ES-I3 (cell line): ENCODE measurements around the gene DYRK1B.
"Not testable (repeated sequence)": the region's sequence is repeated elsewhere in the genome, so short reads cannot be mapped to it uniquely, and the experiment has no call there.

Experiments
- H3K36me3 ChIP-seq: 2 replicates; pipeline ENCODE4 v1.6.1; 2013; ENCODE audit warnings: mild to moderate bottlenecking, low read length, control low read depth, moderate library complexity; ENCODE audit not compliant: insufficient read depth
- H3K4me1 ChIP-seq: 2 replicates; pipeline ENCODE4 v1.6.1; 2013; ENCODE audit warnings: mild to moderate bottlenecking, control low read depth, low read length; ENCODE audit not compliant: insufficient read depth
- H3K9ac ChIP-seq: 2 replicates; pipeline ENCODE4 v1.6.1; 2013; ENCODE audit warnings: low read depth, mild to moderate bottlenecking, low read length, moderate library complexity
- H3K9me3 ChIP-seq: 2 replicates; pipeline ENCODE4 v1.6.1; 2013; ENCODE audit warnings: mild to moderate bottlenecking, low read length, moderate library complexity; ENCODE audit not compliant: control insufficient read depth, insufficient read depth

DYRK1B gene

GRCh38 chr19:39817888-39818561 is 15.9 kb downstream of the DYRK1B start:
- no peaks in the 10 kb centered on the region for H3K36me3 ChIP-seq
- H3K4me1 ChIP-seq: no peaks in the 10 kb centered on the region
- no peak overlapping the region for H3K9ac ChIP-seq
- no peaks in the 10 kb centered on the region for H3K9me3 ChIP-seq

GRCh38 chr19:39816287-39817048 is 17.5 kb downstream of the DYRK1B start:
- no peaks in the 10 kb centered on the region for H3K9me3 ChIP-seq
- H3K36me3 ChIP-seq: no peaks in the 10 kb centered on the region
- H3K4me1 ChIP-seq: no peaks in the 10 kb centered on the region
- no peak overlapping the region for H3K9ac ChIP-seq

- no peaks in the 10 kb centered on the region for H3K4me1 ChIP-seq
- no peaks in the 10 kb centered on the region for H3K9me3 ChIP-seq
- H3K36me3 ChIP-seq: no peaks in the 10 kb centered on the region
- no peak overlapping the region for H3K9ac ChIP-seq
Observed at GRCh38 chr19:39814595-39814994, 19.4 kb downstream of the DYRK1B start.

- not testable (repeated sequence) for H3K9ac ChIP-seq, H3K36me3 ChIP-seq, H3K9me3 ChIP-seq, H3K4me1 ChIP-seq
Observed at GRCh38 chr19:39814111-39814510, 19.9 kb downstream of the DYRK1B start.

- Histone ChIP-seq H3K36me3 (no peaks in the 10 kb centered on the region), H3K9me3 (no peaks in the 10 kb centered on the region), H3K4me1 (no peaks in the 10 kb centered on the region), H3K9ac (no peak overlapping the region)
Observed at GRCh38 chr19:39813264-39813993, 20.5 kb downstream of the DYRK1B start.

- no peaks in the 10 kb centered on the region for H3K9me3 ChIP-seq
- H3K4me1 ChIP-seq: no peaks in the 10 kb centered on the region
- no peaks in the 10 kb centered on the region for H3K36me3 ChIP-seq
- no peak overlapping the region for H3K9ac ChIP-seq
Observed at GRCh38 chr19:39811064-39811463, 22.9 kb downstream of the DYRK1B start.

GRCh38 chr19:39810424-39810823 is 23.5 kb downstream of the DYRK1B start:
- Histone ChIP-seq H3K9me3 (no peaks in the 10 kb centered on the region), H3K4me1 (no peaks in the 10 kb centered on the region)

GRCh38 chr19:39809368-39809767 is 24.6 kb downstream of the DYRK1B start:
- Histone ChIP-seq H3K9ac (no peak overlapping the region), H3K36me3 (no peaks in the 10 kb centered on the region), H3K4me1 (no peaks in the 10 kb centered on the region), H3K9me3 (no peaks in the 10 kb centered on the region)

More at GRCh38 chr19:39810424-39810823, 23.5 kb downstream of the DYRK1B start:
- Histone ChIP-seq H3K36me3 (no peaks in the 10 kb centered on the region), H3K9ac (no peak overlapping the region)

- not testable (repeated sequence) for H3K36me3 ChIP-seq, H3K4me1 ChIP-seq, H3K9ac ChIP-seq, H3K9me3 ChIP-seq
Observed at GRCh38 chr19:39808688-39809087, 25.3 kb downstream of the DYRK1B start.

- Histone ChIP-seq H3K4me1 (peaks cover 7% of the 10 kb centered on the region), H3K9me3 (no peaks in the 10 kb centered on the region), H3K9ac (no peak overlapping the region), H3K36me3 (no peaks in the 10 kb centered on the region)
Observed at GRCh38 chr19:39807846-39808364, 26.1 kb downstream of the DYRK1B start.

GRCh38 chr19:39805104-39805503 is 28.9 kb downstream of the DYRK1B start:
- Histone ChIP-seq H3K9ac (no peak overlapping the region), H3K9me3 (no peaks in the 10 kb centered on the region), H3K36me3 (no peaks in the 10 kb centered on the region), H3K4me1 (peaks cover 10% of the 10 kb centered on the region)

GRCh38 chr19:39802958-39803357 is 31.0 kb downstream of the DYRK1B start:
- Histone ChIP-seq H3K9me3 (no peaks in the 10 kb centered on the region), H3K9ac (no peak overlapping the region), H3K36me3 (no peaks in the 10 kb centered on the region), H3K4me1 (peaks cover 10% of the 10 kb centered on the region)

- H3K9me3 ChIP-seq: no peaks in the 10 kb centered on the region
- no peak overlapping the region for H3K9ac ChIP-seq
- H3K36me3 ChIP-seq: no peaks in the 10 kb centered on the region
- H3K4me1 ChIP-seq: 0 out of 2 replicates have a peak, but pooled peaks cover 3% of the 10 kb centered on the region
Observed at GRCh38 chr19:39797083-39797482, 36.9 kb downstream of the DYRK1B start.

- H3K4me1 ChIP-seq: 0 out of 2 replicates have a peak, but pooled peaks cover 3% of the 10 kb centered on the region
- H3K9ac ChIP-seq: no peak overlapping the region
- H3K36me3 ChIP-seq: no peaks in the 10 kb centered on the region
- no peaks in the 10 kb centered on the region for H3K9me3 ChIP-seq
Observed at GRCh38 chr19:39796000-39796498, 37.9 kb downstream of the DYRK1B start.
